Heart right ventricle (tissue), 16 donors: Measurements from ENCODE around the gene BTLA. TPM values are rescaled to one million over a fixed set of nuclear protein-coding genes. Genes with fewer than 3 reads are reported as not detected.

Experiments used
- ATAC-seq, 8 donors: fragments of 200-7000 bp; cut with Tn5 transposase; one replicate each; pipeline ENCODE4 v1.9.1; 2020; ENCODE audit warnings: mild to moderate bottlenecking in 8 of 8, moderate library complexity in 8 of 8, moderate number of reproducible peaks in 1 of 8
- DNase-seq, 2 donors: peaks; one replicate each; pipeline ENCODE4 v3.0.0-alpha.2; 2020
- H3K27ac ChIP-seq, 10 donors: fragments of 200-600 bp; sonication (generic) in 2 of 10; one replicate each; pipeline versions ENCODE4 v1.5.0 to v1.8.0; 2020 to 2022; ENCODE audit warnings: mild to moderate bottlenecking in 3 of 10
- H3K27me3 ChIP-seq, 7 donors: fragments of 200-600 bp; one replicate each; pipeline ENCODE4 v1.8.0; 2021 to 2022; ENCODE audit warnings: mild to moderate bottlenecking in 2 of 7
- H3K36me3 ChIP-seq, 9 donors: fragments of 200-600 bp; sonication (generic) in 1 of 9; one replicate each; pipeline versions ENCODE4 v1.5.0 to v1.8.0; 2020 to 2022; ENCODE audit warnings: mild to moderate bottlenecking in 2 of 9
- H3K4me1 ChIP-seq, 9 donors: fragments of 200-600 bp; sonication (generic) in 1 of 9; one replicate each; pipeline versions ENCODE4 v1.5.0 to v1.8.0; 2020 to 2022; ENCODE audit warnings: mild to moderate bottlenecking in 4 of 9
- H3K4me3 ChIP-seq, 10 donors: fragments of 200-600 bp; sonication (generic) in 2 of 10; one replicate each; pipeline versions ENCODE4 v1.5.0 to v1.8.0; 2020 to 2022; ENCODE audit warnings: mild to moderate bottlenecking in 7 of 10, moderate library complexity in 2 of 10
- H3K9me3 ChIP-seq, 11 donors: fragments of 200-600 bp in 10 of 11; sonication (generic) in 2 of 11; one replicate each; pipeline versions ENCODE4 v1.5.0 to v1.8.0; 2013 to 2022; ENCODE audit warnings: mild to moderate bottlenecking in 2 of 11, control low read depth in 1 of 11, moderate library complexity in 1 of 11
- WGBS, 2 donors: extraction: QIAGEN DNeasy Blood & Tissue Kit; methylation state at CpG; one replicate each; pipeline ENCODE4 v1.1.7; 2013; ENCODE audit warnings: inconsistent platforms in 1 of 2; 5-methylcytosine and 5-hydroxymethylcytosine counted together
- intact Hi-C, 10 donors: fragments of 100-400 bp; cut with DNase I; formaldehyde crosslinking; loops; one replicate each; pipeline versions ENCODE4 v1.11.1 to v1.14.2; 2022
- long read RNA-seq, 3 donors: library from polyadenylated mRNA; unstranded; transcript quantifications; one replicate each; pipeline ENCODE4 v2.0.0, GENCODE V29; 2020 to 2021
- polyA plus RNA-seq, 2 donors: library from polyadenylated mRNA; stranded (reverse); fragments of 200-250 nt; gene quantifications; one replicate each; pipeline ENCODE4 v1.2.3, GENCODE V29; 2013
- total RNA-seq, 10 donors: library from RNA; stranded (reverse); fragmentation: NEBNext Ultra II Directional in 3 of 10; extraction: Animal tissue kit (Norgen Biotek cat#: 25700) in 3 of 10; gene quantifications; one replicate each; pipeline versions ENCODE4 v1.2.1 to v1.2.4, GENCODE V29; 2021 to 2023
- TF ChIP-seq, protein P1 (sequence below), 9 donors: fragments of 200-600 bp; sonication (generic) in 2 of 9; IDR thresholded peaks; one replicate each; pipeline versions ENCODE4 v1.5.0 to v1.8.0; 2021 to 2022; ENCODE audit warnings: antibody characterized with exemption in 9 of 9, mild to moderate bottlenecking in 5 of 9, moderate library complexity in 1 of 9
- donor health status: Arrhythmogenic right ventricular cardiomyopathy.
- donor health status: ischemic (EF 13 %, LVEDD 7.1; RV severe dilation, severe dysfunction).
- donor health status: healthy with polysubstance abuse.
- donor health status: DM: no; HTN: yes; CAD: no.
- donor health status: DM: no; HTN: no; CAD: no.
- donor health status: ischemic (EF 25% LVEDD 6.9; RV normal size, moderate dysfunction).
- donor health status: ischemic (EF 25% LVEDD 5.7; RV mildly dilated, moderate dysfunction).
- donor health status: healthy.
- donor health status: DM: yes; HTN: yes; CAD: no.
- donor health status: Ischemic cardiomyopathy.
- donor health status: ischemic (EF 35%, LVEDD 5.7; RV mildly dilated, moderate dysfunction).
- donor health status: nonischemic (EF 11% LVEDD 7.7; RV severe dilation, severe dysfunction).
- donor health status: DM: yes; HTN: yes; CAD: no.
- donor health status: PGD.
- donor health status: ischemic (EF 29% LVEDD 5.4; RV normal size, mild dysfunction).
- donor health status: nonischemic (EF 23%, LVEDD 6.1; RV moderate dilation, normal function).

BTLA gene, protein sequence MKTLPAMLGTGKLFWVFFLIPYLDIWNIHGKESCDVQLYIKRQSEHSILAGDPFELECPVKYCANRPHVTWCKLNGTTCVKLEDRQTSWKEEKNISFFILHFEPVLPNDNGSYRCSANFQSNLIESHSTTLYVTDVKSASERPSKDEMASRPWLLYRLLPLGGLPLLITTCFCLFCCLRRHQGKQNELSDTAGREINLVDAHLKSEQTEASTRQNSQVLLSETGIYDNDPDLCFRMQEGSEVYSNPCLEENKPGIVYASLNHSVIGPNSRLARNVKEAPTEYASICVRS
- under 1 TPM in 4 of 10 donors, not detected in 6; 0.07 to 0.97 (median 0.18) TPM for total RNA-seq
- polyA plus RNA-seq, result under 1 TPM in 1 of 2 donors, not detected in 1; 0.03 TPM
- long read RNA-seq, donor 1, result 0 reads
- long read RNA-seq, donor 2, result 0 reads
- long read RNA-seq, donor 3, result 0 reads

DNA sequence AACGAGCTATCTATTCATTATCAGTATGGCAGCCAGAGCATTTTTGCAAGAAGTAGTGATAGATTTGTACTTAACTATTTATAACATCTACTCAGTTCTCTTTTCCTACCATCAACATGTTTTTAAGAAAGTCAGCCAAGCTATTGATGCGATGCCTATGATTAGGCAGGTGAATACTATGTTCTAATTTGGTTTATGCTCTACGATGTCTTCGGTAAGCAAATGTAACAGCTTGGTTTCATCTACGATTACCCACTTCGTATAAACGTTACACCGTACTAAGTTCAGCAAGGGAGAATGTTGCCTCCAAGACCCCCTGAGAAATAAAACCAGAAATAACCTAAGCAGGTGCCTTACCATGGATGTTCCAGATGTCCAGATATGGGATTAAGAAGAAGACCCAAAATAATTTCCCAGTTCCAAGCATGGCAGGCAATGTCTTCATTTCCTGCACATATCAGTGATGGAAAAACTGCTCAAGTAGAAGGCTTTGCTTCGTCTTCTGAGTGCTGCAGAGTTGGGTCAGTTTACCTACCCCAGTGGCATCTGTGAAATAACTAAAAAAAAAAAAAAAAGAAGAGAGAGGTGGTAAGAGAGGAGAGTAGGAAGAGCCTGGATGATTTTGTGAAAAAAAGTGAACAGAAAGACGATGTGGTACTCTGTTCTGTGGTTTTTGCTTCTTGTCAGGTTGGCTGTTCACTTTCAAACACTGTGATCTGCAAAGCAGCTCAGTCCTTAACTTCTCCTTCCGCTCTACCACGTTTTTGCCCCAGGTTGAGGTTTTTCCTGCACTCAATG lies at the start of gene BTLA:
Gene BTLA (minus strand): TSS at position 559 of the 798 bp plus-strand sequence. CDS start 114 bp downstream, at position 445.
- no peaks in the 10 kb centered on the region for H3K27me3 ChIP-seq
- TF ChIP-seq, protein P1, sequence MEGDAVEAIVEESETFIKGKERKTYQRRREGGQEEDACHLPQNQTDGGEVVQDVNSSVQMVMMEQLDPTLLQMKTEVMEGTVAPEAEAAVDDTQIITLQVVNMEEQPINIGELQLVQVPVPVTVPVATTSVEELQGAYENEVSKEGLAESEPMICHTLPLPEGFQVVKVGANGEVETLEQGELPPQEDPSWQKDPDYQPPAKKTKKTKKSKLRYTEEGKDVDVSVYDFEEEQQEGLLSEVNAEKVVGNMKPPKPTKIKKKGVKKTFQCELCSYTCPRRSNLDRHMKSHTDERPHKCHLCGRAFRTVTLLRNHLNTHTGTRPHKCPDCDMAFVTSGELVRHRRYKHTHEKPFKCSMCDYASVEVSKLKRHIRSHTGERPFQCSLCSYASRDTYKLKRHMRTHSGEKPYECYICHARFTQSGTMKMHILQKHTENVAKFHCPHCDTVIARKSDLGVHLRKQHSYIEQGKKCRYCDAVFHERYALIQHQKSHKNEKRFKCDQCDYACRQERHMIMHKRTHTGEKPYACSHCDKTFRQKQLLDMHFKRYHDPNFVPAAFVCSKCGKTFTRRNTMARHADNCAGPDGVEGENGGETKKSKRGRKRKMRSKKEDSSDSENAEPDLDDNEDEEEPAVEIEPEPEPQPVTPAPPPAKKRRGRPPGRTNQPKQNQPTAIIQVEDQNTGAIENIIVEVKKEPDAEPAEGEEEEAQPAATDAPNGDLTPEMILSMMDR (IDR thresholded peaks at IDR 0.05), result no peak
- whole genome bisulfite sequencing, 2 donors, result 87 to 88% methylated on average over 12 of the region's 12 CpGs
- H3K36me3 ChIP-seq, result no peaks in the 10 kb centered on the region
- DNase-seq (no peak), ATAC-seq (no peak)
- no peaks in the 10 kb centered on the region for H3K4me1 ChIP-seq
- H3K9me3 ChIP-seq, result peaks cover 0 to 8% (median 0%) of the 10 kb centered on the region in 11 donors
- peak within 1 kb of the TSS in 1 of 10 donors; percentile 38 for H3K4me3 ChIP-seq
- intact Hi-C loops, result no loop called here
- H3K27ac ChIP-seq, result peak within 1 kb of the TSS in 1 of 10 donors; percentile 24

DNA sequence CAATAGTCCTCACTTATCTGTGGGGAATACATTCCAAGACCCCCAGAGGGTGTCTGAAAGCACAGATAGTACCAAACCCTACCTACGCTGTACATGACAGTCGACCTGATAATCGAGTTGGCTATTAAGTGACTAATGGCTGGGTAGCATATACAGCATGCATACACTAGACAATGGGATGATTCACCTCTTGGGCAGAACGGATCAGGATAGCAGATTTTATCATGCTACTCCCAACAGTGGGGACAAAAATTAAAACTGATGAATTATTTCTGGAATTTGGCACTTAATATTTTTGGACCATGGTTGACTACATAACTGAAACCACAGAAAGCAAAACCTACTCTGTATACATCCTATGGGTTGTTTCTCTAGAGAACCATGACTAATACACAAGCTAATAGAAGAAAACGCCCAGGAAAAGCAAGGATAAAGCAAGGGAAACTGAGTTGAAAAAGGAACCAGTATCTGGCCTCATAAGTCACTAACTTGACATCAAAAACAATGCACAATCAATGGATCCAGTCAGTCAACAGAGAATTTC lies 47.0 kb upstream of the BTLA start:
- no peaks in the 10 kb centered on the region for H3K27me3 ChIP-seq
- H3K36me3 ChIP-seq, result peaks cover 0 to 92% (median 12%) of the 10 kb centered on the region in 9 donors
- DNase-seq, result no peak
- TF ChIP-seq, protein P1 (IDR thresholded peaks at IDR 0.05), result no peak
- 93 to 94% methylated on average over 5 of the region's 5 CpGs for WGBS, 2 donors
- H3K9me3 ChIP-seq, result no peaks in the 10 kb centered on the region
- H3K4me1 ChIP-seq, result peaks cover 0 to 10% (median 5%) of the 10 kb centered on the region in 9 donors
- no peak overlapping the region for H3K4me3 ChIP-seq
- no peak overlapping the region for H3K27ac ChIP-seq
- no peak for ATAC-seq
- intact Hi-C loops, result no loop called here

DNA sequence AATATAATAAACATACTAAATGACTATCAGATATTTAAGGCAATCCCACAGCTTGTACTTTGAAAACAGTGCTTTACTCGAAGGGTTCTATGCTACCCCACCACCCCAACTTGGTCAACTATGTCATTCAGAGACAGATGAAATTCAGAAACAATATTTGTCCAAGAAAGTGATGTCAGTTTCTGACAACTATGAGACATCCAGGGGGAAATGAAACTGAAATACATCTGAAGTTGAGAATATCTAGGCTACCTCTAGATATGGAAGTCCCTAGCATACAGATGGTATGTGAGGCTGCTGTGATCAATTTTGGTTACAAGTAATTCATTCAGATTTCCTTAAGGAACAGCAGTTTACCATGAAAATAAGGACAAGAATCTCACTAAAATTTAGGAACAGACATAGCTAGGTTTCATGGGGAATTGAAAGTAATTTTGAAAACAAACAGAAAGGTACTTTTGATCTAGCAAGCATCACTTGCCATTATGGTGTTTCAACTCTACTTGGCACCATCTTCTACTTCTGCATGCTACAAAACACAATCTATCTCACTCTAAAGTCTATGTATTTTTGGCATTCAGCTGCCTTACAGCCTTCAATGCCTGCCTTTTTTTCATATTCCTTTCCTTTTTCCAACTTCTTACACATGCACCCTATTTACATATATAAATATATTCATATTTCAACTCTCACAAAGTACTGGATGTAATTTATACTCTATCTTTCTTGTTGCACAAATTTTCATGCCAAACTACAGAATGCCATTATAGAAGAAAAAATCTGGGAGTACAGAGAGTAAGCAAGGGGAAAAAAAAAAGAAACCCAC lies 40.8 kb upstream of the BTLA start:
- 94 to 98% methylated on average over 1 of the region's 1 CpG for WGBS, 2 donors
- DNase-seq (no peak), ATAC-seq (no peak)
- TF ChIP-seq, protein P1 (IDR thresholded peaks at IDR 0.05), result no peak
- Histone ChIP-seq H3K9me3 (no peaks in the 10 kb centered on the region), H3K27me3 (no peaks in the 10 kb centered on the region), H3K27ac (no peak overlapping the region), H3K4me3 (no peak overlapping the region), H3K4me1 (no peaks in the 10 kb centered on the region), H3K36me3 (peaks cover 0 to 91% (median 13%) of the 10 kb centered on the region in 9 donors)
- intact Hi-C loops, result loop anchor here in 1 of 10 donors (10.0 kb wide), 1 partner anchor 425 kb away; no protein-coding TSS in a partner anchor
